ENCODE results near the gene NDUFAF8.

DNA sequence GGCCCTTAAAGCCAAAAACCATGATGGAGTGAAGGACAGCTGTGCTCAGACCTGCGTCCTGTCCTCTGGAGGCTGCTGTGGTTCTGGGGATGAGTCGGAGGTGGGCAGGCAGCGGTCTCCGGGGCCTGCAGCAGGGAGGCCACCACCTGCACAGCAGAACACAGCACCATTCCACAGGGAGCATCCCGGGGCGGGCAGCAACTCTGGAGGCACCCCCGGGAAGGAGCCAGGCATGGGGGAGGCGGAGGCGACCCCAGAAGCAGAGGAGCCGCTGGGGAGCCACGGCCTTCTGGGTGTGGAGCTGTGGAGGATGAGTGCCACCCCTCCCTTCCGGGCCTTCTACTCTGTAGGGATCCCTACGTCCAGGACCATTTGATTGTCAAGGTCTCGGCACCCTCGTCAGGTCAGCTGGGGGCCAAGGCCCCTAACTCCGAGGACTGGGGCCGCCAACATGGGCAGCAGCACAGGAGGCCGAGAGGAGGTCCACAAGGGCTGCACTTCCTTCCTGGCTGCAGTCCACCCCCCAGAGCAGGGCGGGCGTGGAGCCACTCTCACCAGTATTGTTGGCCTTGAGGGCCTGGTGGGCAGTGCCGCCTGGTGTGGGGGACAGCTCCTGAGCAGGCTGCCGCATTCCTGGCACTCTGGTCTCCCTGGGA lies 40.2 kb upstream of the NDUFAF8 start:
- no peak for TF ChIP-seq POLR2A (IDR thresholded peaks at IDR 0.05)
- TF ChIP-seq, protein P1, sequence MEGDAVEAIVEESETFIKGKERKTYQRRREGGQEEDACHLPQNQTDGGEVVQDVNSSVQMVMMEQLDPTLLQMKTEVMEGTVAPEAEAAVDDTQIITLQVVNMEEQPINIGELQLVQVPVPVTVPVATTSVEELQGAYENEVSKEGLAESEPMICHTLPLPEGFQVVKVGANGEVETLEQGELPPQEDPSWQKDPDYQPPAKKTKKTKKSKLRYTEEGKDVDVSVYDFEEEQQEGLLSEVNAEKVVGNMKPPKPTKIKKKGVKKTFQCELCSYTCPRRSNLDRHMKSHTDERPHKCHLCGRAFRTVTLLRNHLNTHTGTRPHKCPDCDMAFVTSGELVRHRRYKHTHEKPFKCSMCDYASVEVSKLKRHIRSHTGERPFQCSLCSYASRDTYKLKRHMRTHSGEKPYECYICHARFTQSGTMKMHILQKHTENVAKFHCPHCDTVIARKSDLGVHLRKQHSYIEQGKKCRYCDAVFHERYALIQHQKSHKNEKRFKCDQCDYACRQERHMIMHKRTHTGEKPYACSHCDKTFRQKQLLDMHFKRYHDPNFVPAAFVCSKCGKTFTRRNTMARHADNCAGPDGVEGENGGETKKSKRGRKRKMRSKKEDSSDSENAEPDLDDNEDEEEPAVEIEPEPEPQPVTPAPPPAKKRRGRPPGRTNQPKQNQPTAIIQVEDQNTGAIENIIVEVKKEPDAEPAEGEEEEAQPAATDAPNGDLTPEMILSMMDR (IDR thresholded peaks at IDR 0.05) = no peak

Data from body of pancreas (tissue), 4 donors.